Activated CD8-positive, alpha-beta memory T cell treated with anti-CD3 and anti-CD28 coated beads, Interleukin-2, amount 50 U/mL, for 48 hours (primary cell): ENCODE results near the gene PTBP3.
"Not testable (repeated sequence)": the region's sequence is repeated elsewhere in the genome, so short reads cannot be mapped to it uniquely, and the experiment has no call there.

ENCODE experiments used
- DNase-seq: peaks from one replicate; pipeline ENCODE4 v3.0.0-alpha.2; 2020

The PTBP3 gene

DNA sequence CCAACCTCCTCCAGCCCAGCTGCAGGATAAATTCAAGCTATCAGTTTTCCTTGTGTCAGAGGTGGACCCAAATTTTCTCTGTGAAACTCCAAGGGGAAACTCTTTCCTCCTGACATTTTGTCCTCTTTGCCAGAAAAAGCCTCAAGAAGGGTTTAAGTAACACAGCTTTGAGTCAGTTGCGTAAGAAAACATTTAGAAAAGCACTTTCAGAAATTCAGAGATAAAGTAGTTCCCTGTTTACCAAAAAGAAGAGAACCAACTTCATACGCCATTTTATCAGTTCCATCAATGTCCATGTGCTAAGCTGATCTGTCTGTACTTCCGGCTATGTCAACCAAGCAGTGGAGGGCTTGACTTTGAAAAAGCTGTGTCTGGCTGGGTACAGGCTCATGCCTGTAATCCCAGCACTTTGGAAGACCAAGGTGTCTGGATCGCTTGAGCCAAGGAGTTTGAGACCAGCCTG is 138.4 kb downstream of the PTBP3 start:
- no peak for DNase-seq

DNA sequence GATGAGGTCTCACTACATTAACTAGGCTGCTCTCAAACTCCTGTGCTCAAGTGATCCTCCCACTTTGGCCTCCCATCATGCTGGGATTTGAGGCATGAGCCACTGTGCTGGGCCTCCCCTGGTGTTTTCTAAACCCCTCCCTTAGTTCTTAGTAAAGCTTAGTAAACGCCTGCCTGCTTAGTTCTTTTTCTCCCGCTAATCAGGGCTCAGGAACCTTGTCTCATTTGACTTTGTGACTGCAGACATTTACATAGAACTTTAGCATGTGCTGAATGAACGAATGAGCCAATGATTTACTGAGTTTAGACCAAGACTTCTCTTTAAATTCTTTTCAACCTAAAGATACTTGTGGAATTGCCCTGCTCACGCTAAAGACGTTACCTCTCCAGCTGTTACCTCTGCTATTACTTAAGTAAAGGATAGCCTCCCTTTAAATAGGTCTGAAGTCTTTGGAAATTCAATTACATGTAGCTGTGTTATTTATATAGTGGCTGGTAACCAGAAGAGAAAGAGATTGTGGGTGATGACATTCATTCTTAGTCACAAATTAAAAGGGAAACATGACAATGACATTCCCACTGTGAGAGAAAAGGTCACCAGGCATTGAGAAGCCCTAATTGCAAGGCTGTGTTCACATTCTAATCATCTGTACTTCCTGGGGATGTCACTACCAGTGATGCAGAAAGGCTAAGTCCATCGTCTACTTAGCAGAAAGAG is 139.7 kb downstream of the PTBP3 start:
- DNase-seq: no peak

DNA sequence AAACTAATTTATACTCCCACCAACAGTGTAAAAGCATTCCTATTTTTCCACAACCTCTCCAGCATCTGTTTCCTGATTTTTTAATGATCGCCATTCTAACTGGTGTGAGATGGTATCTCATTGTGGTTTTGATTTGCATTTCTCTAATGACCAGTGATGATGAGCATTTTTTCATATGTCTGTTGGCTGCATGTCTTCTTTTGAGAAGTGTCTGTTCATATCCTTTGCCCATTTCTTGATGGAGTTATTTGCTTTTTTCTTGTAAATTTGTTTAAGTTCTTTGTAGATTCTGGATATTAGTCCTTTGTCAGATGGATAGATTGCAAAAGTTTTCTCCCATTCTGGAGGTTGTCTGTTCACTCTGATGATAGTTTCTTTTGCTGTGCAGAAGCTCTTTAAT is 143.1 kb downstream of the PTBP3 start:
- not testable (repeated sequence) for DNase-seq

DNA sequence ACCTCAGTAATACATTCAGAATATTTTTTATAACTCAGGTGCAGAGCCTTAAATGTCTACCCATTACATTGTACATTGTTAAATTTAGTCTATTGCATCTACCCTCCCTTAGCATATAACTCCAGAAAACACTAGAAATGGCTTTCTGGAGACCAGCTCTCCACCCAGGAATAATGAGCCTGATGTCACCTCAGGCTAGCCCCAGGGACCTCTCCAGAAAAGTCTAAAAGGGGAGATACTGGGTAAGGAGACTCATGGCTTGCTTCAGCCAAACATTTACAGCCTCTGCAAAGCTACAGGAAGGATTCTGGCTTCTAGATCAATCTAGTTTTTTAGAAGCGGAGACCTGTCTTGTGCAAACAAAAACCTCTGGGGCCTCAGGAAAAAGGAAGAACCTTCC is 144.5 kb downstream of the PTBP3 start:
- DNase-seq: no peak

DNA sequence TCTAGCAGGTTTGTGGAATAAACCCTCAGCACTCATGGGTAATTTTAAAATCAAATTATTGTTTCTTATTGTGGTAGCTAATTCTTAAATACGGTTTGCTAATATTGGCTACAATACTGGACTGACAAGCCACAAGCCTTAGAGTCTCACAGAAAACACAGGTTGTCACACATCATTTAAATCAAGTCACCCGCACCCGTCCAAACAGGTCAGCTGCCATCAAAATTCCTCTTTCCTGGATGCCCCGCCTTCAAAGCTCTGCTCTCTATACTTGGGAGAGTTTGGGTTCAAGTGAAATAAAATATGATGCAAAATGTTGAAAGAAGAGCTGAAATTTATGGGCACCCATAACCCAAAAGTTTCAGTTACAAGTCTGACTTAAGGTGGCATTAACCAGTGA is 146.0 kb downstream of the PTBP3 start:
- no peak for DNase-seq

DNA sequence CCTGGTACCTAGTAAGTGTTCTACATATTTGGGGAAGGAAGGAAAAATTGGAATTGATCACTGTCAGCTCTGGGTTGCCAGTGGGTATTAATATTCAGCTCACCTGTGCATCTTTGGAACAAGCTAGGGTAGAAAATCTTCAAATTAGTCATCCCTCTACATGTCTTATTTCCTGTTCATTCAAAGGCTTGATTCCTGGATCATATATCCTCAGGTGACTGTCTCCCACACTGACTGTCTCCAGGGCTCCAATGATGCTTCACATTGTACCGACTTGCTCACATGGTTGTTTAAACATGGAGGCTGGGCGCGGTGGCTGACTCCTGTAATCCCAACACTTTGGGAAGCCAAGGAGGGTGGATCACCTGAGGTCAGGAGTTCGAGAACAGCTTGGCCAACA is 146.7 kb downstream of the PTBP3 start:
- no peak for DNase-seq

DNA sequence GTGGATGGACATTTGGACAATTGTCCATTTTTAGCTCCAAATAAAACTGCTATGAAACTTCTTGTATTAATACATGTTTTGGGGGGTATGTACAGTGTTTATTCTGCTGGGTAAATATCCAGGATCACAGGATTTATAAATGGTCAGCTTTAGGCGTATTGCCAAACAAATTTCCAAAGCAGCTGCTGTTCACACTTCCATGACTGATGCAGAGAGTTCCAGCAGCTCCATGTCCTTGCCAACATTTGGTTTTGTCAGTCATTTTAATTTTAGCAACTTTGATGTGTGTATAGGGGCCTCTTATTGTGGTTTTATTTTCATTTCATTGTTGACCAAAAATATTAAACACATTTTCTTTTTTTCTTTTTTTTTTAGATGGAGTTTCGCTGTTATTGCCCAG is 148.5 kb downstream of the PTBP3 start:
- DNase-seq: no peak

DNA sequence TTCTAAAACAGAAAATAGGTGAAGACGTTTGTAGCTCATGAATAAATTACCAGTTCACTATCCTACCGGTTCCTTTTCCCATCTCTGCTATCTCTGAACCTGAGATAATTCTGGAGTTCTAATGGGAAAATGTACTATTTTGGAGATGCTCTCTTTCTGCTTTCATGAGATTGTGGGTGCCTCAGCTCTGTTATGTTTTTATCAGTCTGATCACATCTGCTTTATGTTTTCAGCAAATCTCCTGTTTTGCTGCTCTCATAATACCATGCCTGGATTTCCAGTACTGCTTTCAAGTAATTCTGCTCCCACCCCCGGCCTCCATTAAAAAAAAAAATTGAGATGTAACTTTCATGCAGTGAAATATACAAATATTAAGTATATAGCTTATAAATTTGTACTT is 149.2 kb downstream of the PTBP3 start:
- no peak for DNase-seq

DNA sequence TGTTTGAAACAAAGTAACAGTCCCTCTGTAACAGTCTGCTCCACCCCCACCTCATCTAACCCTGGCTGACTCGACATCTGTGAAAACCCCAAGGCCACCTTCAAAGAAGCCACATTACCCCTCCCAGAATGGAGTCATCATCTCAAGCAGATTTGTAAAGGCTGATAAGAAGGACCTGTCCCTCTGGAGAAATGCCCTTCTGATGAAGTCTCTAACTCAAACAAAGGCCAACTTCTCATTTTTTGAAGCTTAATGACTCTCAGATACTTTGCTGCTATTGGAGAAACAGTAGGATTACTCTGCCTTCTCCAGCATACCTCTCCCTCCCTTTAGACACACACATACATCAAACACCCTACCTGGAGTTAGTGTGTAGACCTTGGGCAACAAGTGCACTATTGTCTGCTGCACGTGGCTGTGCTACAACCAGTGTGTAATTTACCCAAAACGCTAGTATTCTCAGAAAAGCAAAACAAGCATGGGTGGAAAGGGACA is 153.0 kb downstream of the PTBP3 start:
- DNase-seq: no peak

DNA sequence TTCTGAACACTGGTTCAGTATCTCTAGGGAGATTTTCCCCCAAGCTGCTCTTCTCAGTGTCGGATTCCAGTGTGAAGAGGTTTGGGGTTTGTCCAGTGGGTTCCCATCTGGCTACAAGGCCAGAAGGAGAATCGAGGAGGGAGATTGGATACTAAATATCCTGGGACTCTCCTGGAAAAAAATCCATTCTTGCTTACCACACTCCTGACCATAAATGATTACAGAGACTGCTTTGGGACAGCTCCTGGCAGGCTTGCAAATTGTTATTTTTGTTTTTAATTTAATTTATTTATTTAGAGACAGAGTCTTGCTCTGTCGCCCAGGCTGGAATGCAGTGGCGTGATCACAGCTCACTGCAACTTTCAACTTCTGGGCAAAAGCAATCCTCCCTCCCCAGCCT is 153.6 kb downstream of the PTBP3 start:
- DNase-seq: no peak

DNA sequence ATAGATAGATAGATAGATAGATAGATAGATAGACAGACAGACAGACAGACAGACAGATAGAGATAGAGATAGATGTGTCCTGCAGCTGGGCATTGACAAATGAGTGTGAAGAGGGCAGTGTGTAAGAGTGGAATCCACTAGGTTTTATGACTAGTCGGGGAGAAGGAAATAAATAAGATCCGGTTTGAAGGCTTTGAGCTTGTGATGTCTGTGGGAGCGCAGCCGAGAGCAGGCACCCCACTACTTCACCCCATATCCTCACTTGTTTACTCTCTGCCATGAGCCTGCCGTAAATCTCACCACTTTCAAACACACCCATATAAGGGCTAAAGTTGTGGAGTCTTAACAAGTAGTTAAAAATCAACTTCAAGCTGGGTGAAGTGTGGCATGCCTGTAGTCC is 156.9 kb downstream of the PTBP3 start:
- DNase-seq: no peak

DNA sequence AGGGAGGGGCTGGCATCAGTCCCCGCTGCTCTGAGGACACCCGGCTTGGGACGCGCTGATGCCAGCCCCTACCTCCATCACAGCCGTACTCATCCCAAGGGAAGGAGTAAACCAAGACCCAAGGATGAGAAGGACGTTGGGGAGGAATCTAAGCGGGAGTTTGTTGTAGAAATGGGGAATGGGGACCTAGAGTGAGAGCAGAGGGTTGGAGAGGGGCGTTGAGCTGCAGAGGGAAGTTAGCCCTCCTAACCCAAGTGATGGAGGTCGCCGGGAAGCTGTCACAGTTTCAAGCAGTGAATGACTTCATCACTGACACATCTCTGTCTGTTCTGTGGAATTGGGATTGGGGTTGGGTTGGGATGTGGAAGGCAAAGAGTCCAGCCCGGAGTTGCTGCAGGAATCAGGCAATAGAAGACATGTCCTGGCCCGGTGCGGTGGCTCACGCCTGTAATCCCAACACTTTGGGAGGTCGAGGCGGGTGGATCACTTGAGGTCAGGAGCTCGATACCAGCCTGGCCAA is 157.6 kb downstream of the PTBP3 start:
- no peak for DNase-seq

DNA sequence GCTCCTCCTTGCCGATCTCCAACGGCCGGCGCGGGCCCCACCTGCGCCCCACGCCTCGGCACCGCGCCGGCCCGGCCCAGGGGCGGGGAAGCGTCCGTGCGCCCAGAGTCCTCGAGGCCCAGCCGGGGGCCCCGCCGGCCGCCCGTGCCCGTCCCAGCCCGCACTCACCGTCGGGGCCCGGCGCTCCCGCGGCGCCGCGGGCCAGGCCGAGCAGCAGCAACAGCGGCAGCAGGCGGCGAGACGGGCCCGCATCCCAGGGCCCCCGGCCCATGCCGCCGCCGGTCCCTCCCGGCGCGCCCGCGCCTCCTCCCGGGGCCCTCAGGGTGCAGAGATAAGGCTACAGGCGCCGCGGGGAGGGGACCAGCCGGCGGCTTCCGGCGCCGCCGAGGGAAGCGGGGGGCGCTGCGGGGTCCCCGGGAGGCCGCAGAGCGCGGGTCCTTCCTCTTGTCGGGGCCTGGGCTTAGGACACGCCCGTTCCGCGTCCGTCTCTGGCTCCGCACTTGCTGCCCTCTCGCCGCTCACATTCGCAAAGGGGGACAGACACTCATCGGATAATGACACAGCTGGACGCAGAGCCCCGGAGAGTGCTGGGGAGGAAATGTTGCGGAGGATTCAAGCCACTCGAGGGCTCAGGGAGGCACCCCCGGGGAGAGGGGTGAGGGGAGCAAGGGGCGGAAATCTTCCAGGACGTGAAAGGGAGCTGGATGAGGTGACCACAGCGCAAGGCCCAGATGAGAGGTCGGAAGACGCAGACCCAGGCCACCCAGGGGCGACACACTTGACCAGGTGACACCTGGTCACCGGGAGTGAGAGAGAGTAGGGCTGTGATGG is 158.2 kb downstream of the PTBP3 start, which contains the start of gene SUSD1:
TSS of gene SUSD1 (minus strand) at position 333 of the 831 bp plus-strand sequence. CDS start at position 271, 62 bp downstream.
- DNase-seq: peak; percentile 73

DNA sequence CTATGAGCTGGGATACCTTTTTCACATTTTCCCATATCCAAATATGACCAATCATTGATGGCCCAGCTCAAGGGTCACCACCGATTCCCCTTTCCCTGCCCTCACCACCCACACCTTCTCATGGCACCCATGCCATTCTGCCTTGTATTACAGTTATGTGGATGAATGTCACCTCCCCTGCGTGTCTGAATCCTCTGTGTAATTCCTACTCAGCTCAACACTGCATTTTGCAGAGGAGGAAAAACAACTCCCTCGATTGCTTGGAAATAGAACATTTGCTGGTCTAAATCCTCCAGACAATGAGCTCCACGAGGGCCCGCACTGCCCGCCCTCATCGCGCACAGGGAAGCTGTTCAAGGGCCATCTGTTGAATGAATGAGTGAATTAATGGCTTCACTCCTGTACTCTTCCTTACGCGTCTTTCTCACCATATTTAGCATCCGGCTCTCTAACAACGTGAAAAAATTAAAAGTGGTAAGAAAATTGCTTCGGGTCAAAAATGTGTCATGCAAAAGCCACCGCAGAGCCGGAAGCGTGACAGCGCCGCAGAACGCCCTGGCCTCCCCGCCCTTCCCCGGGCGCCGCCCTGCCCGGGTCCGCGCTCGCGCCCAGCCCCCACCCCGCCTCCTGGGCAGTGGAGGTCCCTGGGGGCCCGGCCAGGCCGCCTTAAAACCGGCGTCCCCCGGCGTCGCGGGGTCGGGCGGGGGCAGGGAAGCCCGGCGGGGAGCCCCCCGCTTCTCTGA is 159.0 kb downstream of the PTBP3 start:
- DNase-seq: peak; percentile 87

DNA sequence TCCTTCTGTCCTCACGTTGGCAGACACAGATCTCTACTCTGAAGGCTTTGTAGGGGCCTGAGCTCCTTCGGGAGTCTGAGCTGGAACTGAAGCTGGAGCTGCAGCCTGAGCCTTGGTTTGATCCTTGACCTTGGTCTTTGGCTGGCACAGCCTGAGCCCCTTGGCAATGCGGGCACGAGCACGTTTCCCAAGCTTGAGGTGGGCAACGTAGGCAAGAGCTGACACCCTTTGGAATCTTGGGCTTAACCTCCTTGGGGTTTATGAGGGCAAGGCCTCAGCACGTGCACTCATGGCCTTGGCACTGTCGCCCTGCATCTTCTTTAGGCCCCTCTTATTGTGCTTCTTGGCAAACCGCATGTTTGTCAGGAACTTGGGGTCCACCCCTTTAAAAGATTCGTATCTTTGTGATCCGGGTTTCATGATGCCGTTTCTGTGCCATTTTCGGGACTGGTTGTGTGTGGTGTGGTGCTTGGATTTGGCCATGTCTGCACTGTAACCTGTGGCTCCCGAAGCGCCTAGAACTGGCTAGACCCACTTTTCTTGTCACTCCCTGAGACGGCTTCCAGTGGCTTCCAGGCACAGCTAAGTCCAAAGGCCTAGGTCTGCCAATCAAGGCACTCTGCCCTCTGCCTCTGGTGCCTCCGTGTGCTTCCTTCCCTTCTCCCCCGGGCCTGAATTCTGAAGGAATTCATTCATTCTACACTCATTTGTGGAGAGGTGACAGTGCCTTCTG is 159.8 kb downstream of the PTBP3 start:
- DNase-seq: no peak

DNA sequence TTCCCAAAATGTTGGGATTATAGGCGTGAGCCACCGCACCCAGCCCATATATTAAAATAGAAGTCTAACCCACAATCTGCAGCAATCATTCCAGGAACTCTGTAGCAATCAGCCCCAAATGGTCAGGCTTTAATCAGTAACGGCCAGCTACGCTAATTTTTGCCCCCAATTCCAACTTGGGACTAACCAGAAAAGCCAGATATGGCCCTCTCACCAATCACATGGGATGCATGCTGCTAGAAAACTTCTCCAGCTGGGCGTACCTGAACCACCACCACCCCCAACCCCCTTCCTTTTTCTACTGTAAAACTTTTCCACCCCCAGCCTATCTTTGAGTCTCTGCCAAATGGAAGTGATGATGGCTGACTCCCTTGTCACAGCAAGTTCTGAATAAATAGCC is 162.5 kb downstream of the PTBP3 start:
- no peak for DNase-seq

DNA sequence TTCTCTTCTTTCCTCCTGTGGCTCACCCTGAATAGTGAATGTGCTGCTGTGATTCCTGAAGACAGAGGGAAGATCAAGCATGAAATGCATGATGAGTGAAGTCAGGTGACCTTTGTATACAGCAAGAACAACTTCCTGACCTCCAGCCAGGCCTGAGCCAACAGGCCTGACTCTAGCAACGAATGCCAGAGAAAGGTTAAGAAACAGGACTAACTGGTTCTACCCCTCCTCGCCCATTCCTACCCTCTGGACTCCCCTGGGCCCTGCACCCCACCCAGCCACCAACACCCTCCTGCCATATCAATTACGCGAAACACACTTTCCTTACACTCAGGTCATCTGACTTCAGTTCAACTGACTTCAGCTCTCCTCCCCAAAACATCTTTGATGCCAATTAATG is 163.2 kb downstream of the PTBP3 start:
- no peak for DNase-seq

DNA sequence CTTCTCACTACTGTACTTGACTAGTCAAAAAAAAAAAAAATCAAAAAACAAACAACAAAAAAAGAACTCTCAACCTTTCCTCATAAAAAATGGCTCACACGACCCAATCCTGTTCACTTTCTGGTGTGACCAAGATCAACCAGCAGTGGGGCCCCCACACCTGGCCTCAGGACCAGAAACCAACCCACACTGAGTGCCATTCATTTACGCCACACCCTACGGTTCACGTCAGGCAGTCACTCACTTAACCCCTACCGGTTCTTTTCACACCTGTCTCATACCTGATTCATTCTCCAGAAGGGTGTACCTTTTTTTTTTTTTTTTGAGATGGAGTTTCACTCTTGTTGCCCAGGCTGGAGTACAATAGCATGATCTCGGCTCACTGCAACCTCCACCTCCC is 164.1 kb downstream of the PTBP3 start:
- no peak for DNase-seq

DNA sequence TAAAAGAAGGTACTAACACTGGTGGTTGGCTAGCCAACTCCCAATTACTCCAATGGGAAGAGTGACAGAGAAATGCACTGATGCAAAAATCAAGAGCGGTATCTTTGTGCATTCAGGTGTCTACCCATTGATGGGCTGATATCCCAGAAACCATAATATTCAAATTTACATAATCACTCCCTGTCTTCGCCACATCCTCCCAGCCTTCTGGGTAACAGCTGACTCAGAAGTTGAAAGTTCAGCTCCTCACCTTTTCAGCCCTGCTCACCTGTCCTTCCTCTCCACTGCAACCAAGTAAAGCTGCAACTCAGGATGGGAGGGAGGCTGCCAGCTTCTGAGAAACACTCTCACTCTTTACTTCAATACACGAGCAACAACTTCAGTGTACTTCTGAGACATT is 165.2 kb downstream of the PTBP3 start:
- no peak for DNase-seq
